ENCODE results near the gene XAF1.

DNA sequence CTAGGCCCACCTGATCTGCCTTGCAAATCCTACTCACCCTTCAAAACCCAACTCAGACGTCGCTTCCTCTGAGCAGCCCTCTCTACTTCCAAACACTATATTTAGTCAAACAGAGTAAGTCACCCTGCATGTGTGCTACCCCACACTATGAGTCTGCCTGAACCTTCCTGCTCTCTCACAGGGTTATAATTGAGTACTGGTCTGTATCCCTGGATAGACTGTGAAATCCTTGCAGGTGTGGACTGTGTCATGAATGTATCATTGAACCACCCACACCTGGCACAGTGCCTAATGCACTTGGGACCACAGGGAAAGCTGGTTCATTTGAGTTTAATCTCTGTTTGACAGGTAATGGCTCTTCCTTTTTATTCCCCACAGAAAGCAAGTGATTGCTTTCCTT is 23.6 kb downstream of the XAF1 start:
- TF ChIP-seq YY1 (IDR thresholded peaks at IDR 0.05; ENCODE audit: insufficient read depth, insufficient read length) (no peak), ZNF274 (IDR thresholded peaks at IDR 0.05; ENCODE audit: low read depth, low read length) (no peak), SUZ12 (IDR thresholded peaks at IDR 0.05; ENCODE audit: extremely low read depth, insufficient read depth, insufficient read length) (no peak)

All from NT2/D1 (cell line).